ENCODE measurements around the gene CCL7.
A peak's percentile ranks its signal among the peaks of the same experiment; 100 is the strongest.

CCL7 gene

GRCh38 chr17:34291721-34292348 is 21.8 kb downstream of the CCL7 start:
- no peak for DNase-seq

- DNase-seq = no peak
Measured at GRCh38 chr17:34299027-34299426, 29.0 kb downstream of the CCL7 start.

- DNase-seq = no peak
Measured at GRCh38 chr17:34299956-34300577, 30.0 kb downstream of the CCL7 start.

GRCh38 chr17:34300652-34301370 is 30.8 kb downstream of the CCL7 start:
- DNase-seq = no peak

GRCh38 chr17:34301986-34302385 is 32.0 kb downstream of the CCL7 start:
- no peak for DNase-seq

GRCh38 chr17:34302636-34303035 is 32.6 kb downstream of the CCL7 start:
- no peak for DNase-seq

- DNase-seq = no peak
Measured at GRCh38 chr17:34303606-34304005, 33.6 kb downstream of the CCL7 start.

GRCh38 chr17:34305061-34305460 is 35.0 kb downstream of the CCL7 start:
- DNase-seq = no peak

GRCh38 chr17:34305606-34306005 is 35.6 kb downstream of the CCL7 start:
- no peak for DNase-seq

- DNase-seq = no peak
Measured at GRCh38 chr17:34306466-34306865, 36.4 kb downstream of the CCL7 start.

GRCh38 chr17:34307110-34307509 is 37.1 kb downstream of the CCL7 start:
- no peak for DNase-seq

- DNase-seq = no peak
Measured at GRCh38 chr17:34308371-34308770, 38.4 kb downstream of the CCL7 start.

- no peak for DNase-seq
Measured at GRCh38 chr17:34311291-34311690, 41.3 kb downstream of the CCL7 start.

- no peak for DNase-seq
Measured at GRCh38 chr17:34312080-34312479, 42.1 kb downstream of the CCL7 start.

- DNase-seq = no peak
Measured at GRCh38 chr17:34313164-34313563, 43.1 kb downstream of the CCL7 start.

GRCh38 chr17:34314279-34314678 is 44.3 kb downstream of the CCL7 start:
- peak; percentile 32 for DNase-seq

- DNase-seq = no peak
Measured at GRCh38 chr17:34318474-34318873, 48.5 kb downstream of the CCL7 start.

GRCh38 chr17:34319039-34319483 is 49.0 kb downstream of the CCL7 start, which contains the start of gene CCL8:
Gene CCL8 (plus strand): TSS chr17:34319435. CDS start chr17:34319502, 67 bp downstream.
- DNase-seq = no peak
